Endothelial cell of umbilical vein (primary cell): ENCODE results near the gene RAP1GDS1. TPM values are rescaled to one million over a fixed set of nuclear protein-coding genes. Genes with fewer than 3 reads are reported as not detected.

ENCODE experiments used
- BruUV-seq: library from RNA; stranded (reverse); fragments of 400-500 nt; replicated peaks from 2 replicates; lab custom pipeline; 2021; lab: Mats Ljungman, UMichigan
- CTCF ChIA-PET: fragments of 300-600, 350-600 bp; sonication (Branson Sonifier 250); formaldehyde crosslinking; loops from one replicate; lab custom pipeline; 2021; ENCODE audit warnings: antibody characterized with exemption, inconsistent platforms; lab: Charles Lee
- POLR2A ChIA-PET: fragments of 300-600, 350-600 bp; sonication (Branson Sonifier 250); formaldehyde crosslinking; loops from one replicate; lab custom pipeline; 2021; ENCODE audit warnings: antibody characterized with exemption, inconsistent platforms; lab: Charles Lee
- DNase-seq: peaks from one replicate; pipeline ENCODE4 v3.0.0-alpha.2; 2011; ENCODE audit warnings: low read depth, low spot score
- FAIRE-seq: peaks from 2 replicates; lab custom pipeline; 2011; peaks lifted over from hg19 to GRCh38; lab: Jason Lieb, UNC
- H2AFZ ChIP-seq: 2 replicates; pipeline ENCODE4 v1.6.0; 2012; ENCODE audit warnings: low read depth, low read length, control low read depth, inconsistent platforms
- H3K27ac ChIP-seq: 2 replicates; pipeline ENCODE4 v1.5.1; 2011; ENCODE audit warnings: low read depth, mild to moderate bottlenecking, control low read depth, low read length, moderate library complexity; ENCODE audit not compliant: insufficient read depth
- H3K27me3 ChIP-seq, 2 experiments: 2 replicates each; pipeline versions ENCODE4 v1.6.0 to v1.6.1; 2011; ENCODE audit warnings: low read length in 2 of 2, mixed read lengths in 1 of 2; ENCODE audit not compliant: control insufficient read depth in 2 of 2, insufficient read depth in 2 of 2
- H3K36me3 ChIP-seq, 2 experiments: 2 replicates in 1 of 2; 3 replicates in 1 of 2; pipeline ENCODE4 v1.5.1; 2011; ENCODE audit warnings: low read length in 2 of 2, mild to moderate bottlenecking in 1 of 2, moderate library complexity in 1 of 2; ENCODE audit not compliant: control insufficient read depth in 2 of 2, insufficient read depth in 2 of 2; ENCODE audit errors: extremely low read depth in 1 of 2
- H3K4me1 ChIP-seq: 3 replicates; pipeline ENCODE4 v1.5.1; 2011; ENCODE audit warnings: mild to moderate bottlenecking, low read length; ENCODE audit not compliant: control insufficient read depth, insufficient read depth; ENCODE audit errors: extremely low read depth
- H3K4me2 ChIP-seq: 2 replicates; pipeline ENCODE4 v1.6.1; 2011; ENCODE audit warnings: low read length, control low read depth, mixed read lengths; ENCODE audit not compliant: insufficient read depth
- H3K4me3 ChIP-seq, 3 experiments: fragments of 200-600 bp in 1 of 3; sonication (generic), shearing (Covaris generic) in 1 of 3; replicated peaks in 1 of 3; 2 replicates each; pipeline ENCODE4 v1.5.1; 2011 to 2016; ENCODE audit warnings: control low read depth in 3 of 3, low read length in 3 of 3, mild to moderate bottlenecking in 2 of 3, inconsistent platforms in 1 of 3, low read depth in 1 of 3, moderate library complexity in 1 of 3; ENCODE audit not compliant: insufficient read depth in 1 of 3
- H3K79me2 ChIP-seq: 2 replicates; pipeline ENCODE4 v1.6.0; 2012; ENCODE audit warnings: low read length, inconsistent platforms; ENCODE audit not compliant: control insufficient read depth, insufficient read depth
- H3K9ac ChIP-seq: replicated peaks from 2 replicates; pipeline ENCODE3; 2011; ENCODE audit warnings: low read length, control low read depth; ENCODE audit not compliant: insufficient read depth; ENCODE audit errors: extremely low read depth
- H3K9me1 ChIP-seq: replicated peaks from 3 replicates; pipeline ENCODE4 v1.6.0; 2011; ENCODE audit warnings: mild to moderate bottlenecking, low read length; ENCODE audit not compliant: control insufficient read depth, insufficient read depth; ENCODE audit errors: extremely low read depth
- H3K9me3 ChIP-seq: replicated peaks from 2 replicates; pipeline ENCODE4 v1.5.1; 2012; ENCODE audit warnings: low read length, inconsistent platforms; ENCODE audit not compliant: control insufficient read depth, insufficient read depth
- H4K20me1 ChIP-seq: replicated peaks from 2 replicates; pipeline ENCODE3; 2011; ENCODE audit warnings: mild to moderate bottlenecking, low read length; ENCODE audit not compliant: control insufficient read depth, insufficient read depth; ENCODE audit errors: extremely low read depth
- EZH2 ChIP-seq: IDR thresholded peaks from 2 replicates; pipeline ENCODE4 v1.6.1; 2012; ENCODE audit warnings: borderline replicate concordance, low read depth, mild to moderate bottlenecking, moderate library complexity, low read length, inconsistent platforms; ENCODE audit not compliant: severe bottlenecking
- JUN ChIP-seq: IDR thresholded peaks from 2 replicates; pipeline ENCODE4 v1.6.1; 2011; ENCODE audit warnings: borderline replicate concordance, low read depth; ENCODE audit not compliant: insufficient read length, insufficient read depth
- MYC ChIP-seq: IDR thresholded peaks from one replicate; pipeline ENCODE4 v1.6.1; 2011; ENCODE audit warnings: mild to moderate bottlenecking, low read depth, low read length
- POLR2AphosphoS5 ChIP-seq: IDR thresholded peaks from 2 replicates; pipeline ENCODE4 v1.6.1; 2012; ENCODE audit warnings: low read depth, mild to moderate bottlenecking, control low read depth, low read length, moderate library complexity; ENCODE audit not compliant: insufficient read depth
- dilution Hi-C: fragments of 300-500 bp; cut with MboI; formaldehyde crosslinking; loops from one replicate; pipeline ENCODE4 v1.15.0; 2019; ENCODE audit warnings: low sequenced_read_pairs; ENCODE audit not compliant: extremely low pct_ligation_motif_present
- intact Hi-C: fragments of 100-400 bp; cut with micrococcal nuclease; formaldehyde crosslinking; loops from one replicate; pipeline ENCODE4 v1.10.0; 2022
- polyA plus RNA-seq, 4 experiments: library from polyadenylated mRNA; depleted of rRNA in 3 of 4; stranded (reverse) in 3 of 4; unstranded in 1 of 4; fragments of >200 nt; gene quantifications; 2 replicates each; pipeline versions ENCODE4 v1.2.1 to v1.2.3, GENCODE V29; 2011 to 2012; ENCODE audit warnings: missing spikeins in 1 of 4
- total RNA-seq: library from RNA; stranded (reverse); gene quantifications from 2 replicates; pipeline ENCODE4 v1.2.3, GENCODE V29; 2021
- TF ChIP-seq, protein P1 (sequence below), 2 donors: IDR thresholded peaks; 1 replicate in 1 of 2; 2 replicates in 1 of 2; pipeline ENCODE4 v1.5.1; 2011; ENCODE audit warnings: low read length in 2 of 2, mild to moderate bottlenecking in 2 of 2, moderate library complexity in 2 of 2, control low read depth in 1 of 2, inconsistent platforms in 1 of 2, low read depth in 1 of 2; ENCODE audit not compliant: insufficient read depth in 1 of 2; ENCODE audit errors: extremely low read depth in 1 of 2

RAP1GDS1 gene
- total and polyA plus RNA-seq, 2 donors (not counting 3 experiments of a cell fraction or from before 2014, with no cell fraction given), result 17.6 to 52.8 TPM

DNA sequence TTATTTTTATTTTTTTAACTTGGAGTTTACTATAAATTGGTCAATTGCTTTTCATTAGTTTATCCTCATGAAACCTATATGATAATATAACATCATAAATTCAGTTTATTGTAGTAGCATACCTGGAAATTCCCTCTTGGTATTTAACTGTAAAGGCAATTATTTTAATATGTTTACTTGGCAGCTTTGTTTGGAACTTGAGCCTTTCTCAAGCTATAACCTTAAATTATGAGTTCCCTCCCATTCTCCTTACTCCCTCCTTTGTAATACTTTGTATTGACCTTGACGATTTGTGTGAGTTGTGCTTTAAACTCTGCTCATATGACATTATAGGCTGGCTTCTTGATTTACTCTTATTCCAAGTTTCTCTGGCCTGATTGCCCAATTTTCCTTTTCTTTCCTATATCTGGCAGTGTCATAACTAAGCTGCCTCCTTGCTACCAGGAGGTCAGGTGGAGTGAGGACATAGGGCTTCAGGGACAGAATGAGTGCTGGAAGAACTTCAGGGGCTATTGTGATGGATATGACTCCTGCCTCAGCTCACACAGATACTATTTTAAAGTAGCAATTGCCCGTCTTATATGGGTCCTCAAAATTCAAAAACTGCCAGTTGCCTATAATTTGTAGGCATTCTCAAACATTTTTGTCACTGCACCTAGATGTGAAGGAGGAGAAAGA is 77.7 kb downstream of the RAP1GDS1 start:
- CTCF ChIA-PET, result interaction anchor here (1.0 to 1.9 kb wide), 5 partner anchors 11 to 104 kb away, joined by 3 to 4 read pairs (median 3); no protein-coding TSS in a partner anchor
- H3K4me1 ChIP-seq, result no peaks in the 10 kb centered on the region
- TF ChIP-seq MYC (no peak), JUN (no peak), EZH2 (no peak), POLR2AphosphoS5 (no peak)
- TF ChIP-seq, protein P1, sequence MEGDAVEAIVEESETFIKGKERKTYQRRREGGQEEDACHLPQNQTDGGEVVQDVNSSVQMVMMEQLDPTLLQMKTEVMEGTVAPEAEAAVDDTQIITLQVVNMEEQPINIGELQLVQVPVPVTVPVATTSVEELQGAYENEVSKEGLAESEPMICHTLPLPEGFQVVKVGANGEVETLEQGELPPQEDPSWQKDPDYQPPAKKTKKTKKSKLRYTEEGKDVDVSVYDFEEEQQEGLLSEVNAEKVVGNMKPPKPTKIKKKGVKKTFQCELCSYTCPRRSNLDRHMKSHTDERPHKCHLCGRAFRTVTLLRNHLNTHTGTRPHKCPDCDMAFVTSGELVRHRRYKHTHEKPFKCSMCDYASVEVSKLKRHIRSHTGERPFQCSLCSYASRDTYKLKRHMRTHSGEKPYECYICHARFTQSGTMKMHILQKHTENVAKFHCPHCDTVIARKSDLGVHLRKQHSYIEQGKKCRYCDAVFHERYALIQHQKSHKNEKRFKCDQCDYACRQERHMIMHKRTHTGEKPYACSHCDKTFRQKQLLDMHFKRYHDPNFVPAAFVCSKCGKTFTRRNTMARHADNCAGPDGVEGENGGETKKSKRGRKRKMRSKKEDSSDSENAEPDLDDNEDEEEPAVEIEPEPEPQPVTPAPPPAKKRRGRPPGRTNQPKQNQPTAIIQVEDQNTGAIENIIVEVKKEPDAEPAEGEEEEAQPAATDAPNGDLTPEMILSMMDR (IDR thresholded peaks at IDR 0.05; ENCODE audit: extremely low read depth in 1 of 2, insufficient read depth in 1 of 2, low read depth in 1 of 2, low read length in 2 of 2), result no peak
- H3K79me2 ChIP-seq, result peaks cover 5% of the 10 kb centered on the region
- H3K9ac ChIP-seq, result no peak overlapping the region
- no peak overlapping the region for H3K4me3 ChIP-seq
- H2AFZ ChIP-seq, result no peak overlapping the region
- dilution Hi-C loops, result no loop called here
- FAIRE-seq, result no peak
- H3K27me3 ChIP-seq, result no peaks in the 10 kb centered on the region
- H3K4me2 ChIP-seq, result no peak overlapping the region
- H3K9me1 ChIP-seq, result no peaks in the 10 kb centered on the region
- POLR2A ChIA-PET, result interaction anchor here (0.6 kb wide), 1 partner anchor 501 kb away, joined by 5 read pairs; no protein-coding TSS in a partner anchor
- intact Hi-C loops, result no loop called here
- H3K9me3 ChIP-seq, result no peaks in the 10 kb centered on the region
- no TSS peak for BruUV-seq
- H3K36me3 ChIP-seq, result no peaks in the 10 kb centered on the region
- H4K20me1 ChIP-seq, result no peaks in the 10 kb centered on the region
- no peak overlapping the region for H3K27ac ChIP-seq
- no peak for DNase-seq
